K562 (cell line): Measurements from ENCODE around the gene NDST3. TPM values are rescaled to one million over a fixed set of nuclear protein-coding genes. Genes with fewer than 3 reads are reported as not detected.

Source experiments
- ATAC-seq: fragments of 200-7000 bp; cut with Tn5 transposase; 3 replicates; pipeline ENCODE4 v1.9.1; 2020; ENCODE audit warnings: moderate library complexity
- BruUV-seq: library from RNA; stranded (reverse); fragments of 400-500 nt; replicated peaks from 2 replicates; lab custom pipeline; 2021; lab: Mats Ljungman, UMichigan
- CTCF ChIA-PET: fragments of 300-600 bp; formaldehyde crosslinking; extraction: SDS; loops from one replicate; lab custom pipeline; 2021; ENCODE audit warnings: low intra/inter-chr PET ratio; lab: Yijun Ruan, JAX
- POLR2A ChIA-PET: fragments of 300-600, 350-650 bp; sonication (Branson Sonifier 250); formaldehyde crosslinking; extraction: SDS; loops from one replicate; lab custom pipeline; 2021; ENCODE audit warnings: antibody characterized with exemption, inconsistent platforms; lab: Yijun Ruan, JAX
- DNase-seq, 4 experiments: peaks; one replicate each; pipeline versions ENCODE4 v3.0.0 to v3.0.0-alpha.2; 2011 to 2018; ENCODE audit warnings: low spot score in 3 of 4, mixed read lengths in 3 of 4; ENCODE audit errors: extremely low read depth in 1 of 4
- FAIRE-seq: peaks from 2 replicates; lab custom pipeline; 2011; peaks lifted over from hg19 to GRCh38; lab: Jason Lieb, UNC
- H2AFZ ChIP-seq: 2 replicates; pipeline ENCODE4 v1.6.0; 2011; ENCODE audit warnings: low read depth, low read length, control low read depth, inconsistent platforms
- H3K27ac ChIP-seq: fragments of 200-600 bp; 3 replicates; pipeline ENCODE4 v1.8.0; 2011; ENCODE audit warnings: low read depth, mild to moderate bottlenecking, control low read depth, inconsistent platforms, low read length, moderate library complexity, mixed read lengths; ENCODE audit errors: extremely low read depth
- H3K27me3 ChIP-seq, 2 experiments: fragments of 300-600 bp in 1 of 2; 2 replicates in 1 of 2; 3 replicates in 1 of 2; pipeline versions ENCODE4 v1.6.0 to v1.8.0; 2011; ENCODE audit warnings: inconsistent platforms in 2 of 2, low read length in 2 of 2, mild to moderate bottlenecking in 1 of 2, mixed read lengths in 1 of 2, moderate library complexity in 1 of 2; ENCODE audit not compliant: control insufficient read depth in 2 of 2, insufficient read depth in 2 of 2
- H3K36me3 ChIP-seq: fragments of 300-600 bp; 3 replicates; pipeline ENCODE4 v1.8.0; 2011; ENCODE audit warnings: mild to moderate bottlenecking, low read length, inconsistent platforms; ENCODE audit not compliant: control insufficient read depth, insufficient read depth
- H3K4me1 ChIP-seq, 2 experiments: fragments of 200-600 bp in 1 of 2; replicated peaks in 1 of 2; 2 replicates in 1 of 2; 3 replicates in 1 of 2; pipeline versions ENCODE4 v1.5.1 to v1.8.0; 2011; ENCODE audit warnings: inconsistent platforms in 2 of 2, low read length in 2 of 2, mild to moderate bottlenecking in 1 of 2, mixed read lengths in 1 of 2, moderate library complexity in 1 of 2; ENCODE audit not compliant: control insufficient read depth in 2 of 2, insufficient read depth in 2 of 2
- H3K4me2 ChIP-seq: 2 replicates; pipeline ENCODE4 v1.6.1; 2011; ENCODE audit warnings: low read length, control low read depth, inconsistent platforms, mixed read lengths; ENCODE audit not compliant: insufficient read depth
- H3K4me3 ChIP-seq: fragments of 200-600 bp; sonication (generic), shearing (Covaris generic); 2 replicates; pipeline ENCODE4 v1.5.1; 2016; ENCODE audit warnings: control low read depth, inconsistent platforms
- H3K79me2 ChIP-seq: fragments of 200-600 bp; 3 replicates; pipeline ENCODE4 v1.8.0; 2011; ENCODE audit warnings: low read length, inconsistent platforms; ENCODE audit not compliant: control insufficient read depth, insufficient read depth
- H3K9ac ChIP-seq, 2 experiments: 2 replicates each; pipeline versions ENCODE4 v1.6.0 to v1.6.1; 2011; ENCODE audit warnings: low read depth in 2 of 2, low read length in 2 of 2, control low read depth in 1 of 2, inconsistent platforms in 1 of 2, mild to moderate bottlenecking in 1 of 2, mixed read lengths in 1 of 2; ENCODE audit not compliant: insufficient read depth in 1 of 2
- H3K9me1 ChIP-seq: one replicate; pipeline ENCODE4 v1.6.0; 2011; ENCODE audit warnings: inconsistent platforms, mild to moderate bottlenecking, low read length, moderate library complexity; ENCODE audit not compliant: control insufficient read depth, insufficient read depth
- H3K9me3 ChIP-seq: replicated peaks from 2 replicates; pipeline ENCODE4 v1.5.1; 2011; ENCODE audit warnings: low read depth, low read length, inconsistent platforms; ENCODE audit not compliant: control insufficient read depth, insufficient read depth
- H4K20me1 ChIP-seq: replicated peaks from 2 replicates; pipeline ENCODE4 v1.6.1; 2011; ENCODE audit warnings: low read length, inconsistent platforms, mixed read lengths; ENCODE audit not compliant: control insufficient read depth, insufficient read depth
- CBX2 ChIP-seq: fragments of 200-600 bp; sonication (generic); IDR thresholded peaks from one replicate; pipeline ENCODE4 v1.6.1; 2012; ENCODE audit warnings: mild to moderate bottlenecking, low read length, inconsistent platforms; ENCODE audit not compliant: insufficient read depth, poor library complexity, severe bottlenecking
- CCAR2 ChIP-seq: fragments of 200-400 bp; formaldehyde crosslinking; IDR thresholded peaks from 2 replicates; pipeline ENCODE4 v1.6.1; 2017; ENCODE audit warnings: mild to moderate bottlenecking, low read depth, low read length
- CHCHD3 ChIP-seq: fragments of 250-450 bp; sonication (Bioruptor Pico); IDR thresholded peaks from 2 replicates; pipeline ENCODE4 v2.1.2; 2022; ENCODE audit warnings: mild to moderate bottlenecking
- ETV5 ChIP-seq: sonication (generic); formaldehyde crosslinking; IDR thresholded peaks from 2 replicates; pipeline ENCODE4 v1.4.0; 2020; ENCODE audit warnings: low read depth, mild to moderate bottlenecking, missing genetic modification reagents
- HBP1 ChIP-seq: fragments of 450-650 bp; formaldehyde crosslinking; IDR thresholded peaks from 2 replicates; pipeline ENCODE4 v1.4.0; 2022; ENCODE audit warnings: missing genetic modification characterization
- HLTF ChIP-seq: fragments of 450-650 bp; IDR thresholded peaks from 2 replicates; pipeline ENCODE4 v1.6.1; 2016
- MTA1 ChIP-seq: fragments of 450-650 bp; IDR thresholded peaks from 2 replicates; pipeline ENCODE4 v1.6.1; 2017; ENCODE audit warnings: borderline replicate concordance
- RAD21 ChIP-seq, 2 experiments: fragments of 250-450 bp in 1 of 2; fragments of 450-650 bp in 1 of 2; sonication (Bioruptor Pico) in 1 of 2; formaldehyde crosslinking in 1 of 2; IDR thresholded peaks in 1 of 2; conservative IDR thresholded peaks in 1 of 2; 2 replicates each; pipeline versions ENCODE4 v1.4.0 to v1.8.0; 2020 to 2022; ENCODE audit warnings: mild to moderate bottlenecking in 2 of 2, moderate library complexity in 1 of 2
- SNAPC5 ChIP-seq: fragments of 250-450 bp; sonication (Bioruptor Pico); IDR thresholded peaks from 2 replicates; pipeline ENCODE4 v1.8.0; 2021; ENCODE audit warnings: moderate library complexity, mild to moderate bottlenecking, inconsistent platforms
- TBP ChIP-seq: optimal IDR thresholded peaks from 2 replicates; pipeline ENCODE3; 2011; ENCODE audit warnings: low read depth, low read length, improper control_type of control experiment
- ZFP36 ChIP-seq: fragments of 150-350 bp; IDR thresholded peaks from 2 replicates; pipeline ENCODE4 v1.6.1; 2018; ENCODE audit warnings: low read length, low read depth; ENCODE audit not compliant: partially characterized antibody
- ZNF140 ChIP-seq: fragments of 250-450 bp; sonication (Bioruptor Pico); IDR thresholded peaks from 2 replicates; pipeline ENCODE4 v1.8.0; 2021; ENCODE audit warnings: moderate library complexity, mild to moderate bottlenecking, inconsistent platforms
- ZNF253 ChIP-seq: fragments of 250-450 bp; sonication (Bioruptor Pico); conservative IDR thresholded peaks from 2 replicates; pipeline ENCODE4 v1.6.1; 2021; ENCODE audit warnings: mild to moderate bottlenecking
- ZNF280B ChIP-seq: fragments of 250-450 bp; sonication (Bioruptor Pico); IDR thresholded peaks from 2 replicates; pipeline ENCODE4 v1.5.1; 2021; ENCODE audit warnings: mild to moderate bottlenecking
- ZNF384 ChIP-seq: IDR thresholded peaks from 2 replicates; pipeline ENCODE4 v1.6.1; 2012; ENCODE audit warnings: low read depth, low read length, improper control_type of control experiment
- ZNF408 ChIP-seq: fragments of 250-450 bp; sonication (Bioruptor Pico); IDR thresholded peaks from 2 replicates; pipeline ENCODE4 v1.4.0; 2020; ENCODE audit warnings: low read depth, mild to moderate bottlenecking, moderate library complexity
- WGBS: fragments of 100-300 bp; shearing (Covaris generic); methylation state at CpG from one replicate; pipeline ENCODE4 v1.1.6; 2016; ENCODE audit warnings: low coverage, mixed read lengths; ENCODE audit not compliant: insufficient coverage; ENCODE audit errors: missing lambda C conversion rate; 5-methylcytosine and 5-hydroxymethylcytosine counted together
- in situ Hi-C: fragments of 300-500 bp; cut with MboI; formaldehyde crosslinking; loops from 4 replicates; pipeline ENCODE4 v1.15.0; 2018; ENCODE audit warnings: inconsistent platforms, mixed read lengths
- intact Hi-C: fragments of 100-400 bp; cut with micrococcal nuclease; formaldehyde crosslinking; loops from 2 replicates; pipeline ENCODE4 v1.14.2; 2022
- polyA plus RNA-seq, 8 experiments: library from polyadenylated mRNA; depleted of rRNA in 4 of 8; stranded (reverse) in 5 of 8; unstranded in 3 of 8; fragments of >200 nt; fragmentation: Nextera tagmentation in 2 of 8; fragmentation: Illumina TruSeq in 1 of 8; extraction: Ambion mirVana in 2 of 8; extraction: Trizol in 1 of 8; gene quantifications; 2 replicates each; pipeline versions ENCODE4 v1.2.1 to v1.2.3, GENCODE V29; 2011 to 2014; ENCODE audit warnings: inconsistent platforms in 1 of 8, missing spikeins in 1 of 8
- total RNA-seq, 7 experiments: library from RNA; depleted of rRNA in 6 of 7; stranded (reverse); fragments of >200 nt in 6 of 7; fragmentation: Illumina TruSeq in 2 of 7; extraction: Trizol in 2 of 7; gene quantifications; 2 replicates each; pipeline versions ENCODE4 v1.2.1 to v1.2.3, GENCODE V29; 2011 to 2021; ENCODE audit warnings: low replicate concordance in 1 of 7

The NDST3 gene
- total and polyA plus RNA-seq, 9 of the 15 experiments (the other 6 are each of a cell fraction or from before 2014, with no cell fraction given): not detected

- no TSS peak for BruUV-seq
- no peak overlapping the region for H3K27ac ChIP-seq
- H3K9me3 ChIP-seq: no peaks in the 10 kb centered on the region
- no peaks in the 10 kb centered on the region for H3K4me1 ChIP-seq
- no peak for DNase-seq
- WGBS: 0% methylated on average over 2 of the region's 2 CpGs
- in situ Hi-C loops: no loop called here
- POLR2A ChIA-PET: no interaction called here
- no peak overlapping the region for H3K4me3 ChIP-seq
- FAIRE-seq: no peak
- H4K20me1 ChIP-seq: no peaks in the 10 kb centered on the region
- H2AFZ ChIP-seq: no peak overlapping the region
- no peak overlapping the region for H3K4me2 ChIP-seq
- no peaks in the 10 kb centered on the region for H3K27me3 ChIP-seq
- H3K9me1 ChIP-seq: no peaks in the 10 kb centered on the region
- TF ChIP-seq HLTF: no peak
- no peak for TF ChIP-seq HBP1 (CRISPR knock-in tag)
- TF ChIP-seq ZNF384: no peak
- no peak for TF ChIP-seq ETV5 (CRISPR knock-in tag)
- no peak for TF ChIP-seq ZFP36
- TF ChIP-seq, all 486 proteins: peak for 0
- Histone ChIP-seq H3K9ac (no peak overlapping the region), H3K36me3 (no peaks in the 10 kb centered on the region), H3K79me2 (no peaks in the 10 kb centered on the region)
- CTCF ChIA-PET: no interaction called here
- ATAC-seq: no peak
- intact Hi-C loops: no loop called here
Observed at GRCh38 chr4:118206627-118207026, 172.3 kb downstream of the NDST3 start.

GRCh38 chr4:118213101-118213500, 178.8 kb downstream of the NDST3 start:
- WGBS: 0% methylated on average over 3 of the region's 3 CpGs
- Histone ChIP-seq H3K4me2 (no peak overlapping the region), H3K27me3 (no peaks in the 10 kb centered on the region), H2AFZ (no peak overlapping the region), H3K4me1 (no peaks in the 10 kb centered on the region), H3K79me2 (no peaks in the 10 kb centered on the region), H3K4me3 (no peak overlapping the region), H3K9me3 (no peaks in the 10 kb centered on the region), H3K27ac (no peak overlapping the region), H3K36me3 (no peaks in the 10 kb centered on the region), H4K20me1 (no peaks in the 10 kb centered on the region), H3K9ac (no peak overlapping the region), H3K9me1 (no peaks in the 10 kb centered on the region)
- FAIRE-seq (no peak), DNase-seq (no peak), ATAC-seq (no peak)
- CTCF ChIA-PET: no interaction called here
- POLR2A ChIA-PET: no interaction called here
- in situ Hi-C loops: no loop called here
- no TSS peak for BruUV-seq
- intact Hi-C loops: no loop called here
- TF ChIP-seq SNAPC5 (CRISPR knock-in tag) (no peak), RAD21 (CRISPR knock-in tag; conservative IDR thresholded peaks at IDR 0.05 in 1 of 2, IDR thresholded peaks at IDR 0.05 in 1 of 2) (no peak), CBX2 (no peak), TBP (no peak), CCAR2 (no peak), MTA1 (no peak), ZNF140 (CRISPR knock-in tag) (no peak), CHCHD3 (CRISPR knock-in tag) (no peak), ZNF253 (CRISPR knock-in tag) (no peak), ZNF280B (no peak), ZNF408 (CRISPR knock-in tag) (no peak)
